Fibroblast of the aortic adventitia (primary cell): ENCODE measurements around the gene DOP1A. TPM values are rescaled to one million over a fixed set of nuclear protein-coding genes. Genes with fewer than 3 reads are reported as not detected.

Experiments used
- DNase-seq: peaks from one replicate; pipeline ENCODE4 v3.0.0-alpha.2; 2010; ENCODE audit warnings: low read depth
- H3K4me3 ChIP-seq: 2 replicates; pipeline ENCODE4 v1.5.1; 2011; ENCODE audit warnings: low read depth, mild to moderate bottlenecking, control low read depth, low read length, moderate library complexity
- CTCF ChIP-seq: IDR thresholded peaks from 2 replicates; pipeline ENCODE4 v1.5.1; 2011; ENCODE audit warnings: mild to moderate bottlenecking, low read length, control low read depth, inconsistent platforms; ENCODE audit not compliant: insufficient read depth
- total RNA-seq: library from RNA; depleted of rRNA; stranded (reverse); fragments of >200 nt; gene quantifications from 2 replicates; pipeline ENCODE4 v1.2.3, GENCODE V29; 2012; ENCODE audit warnings: low replicate concordance

DOP1A gene
- total RNA-seq, 1 donor: 32.5 TPM

GRCh38 chr6:83061190-83061589, 6.3 kb upstream of the DOP1A start:
- DNase-seq: no peak
- TF ChIP-seq CTCF: no peak
- H3K4me3 ChIP-seq: no peak overlapping the region

GRCh38 chr6:83062225-83062624, 5.2 kb upstream of the DOP1A start:
- TF ChIP-seq CTCF: no peak
- DNase-seq: no peak
- no peak overlapping the region for H3K4me3 ChIP-seq

- DNase-seq: peak; percentile 73
- H3K4me3 ChIP-seq: peak within 1 kb of the TSS; percentile 87
- peak; percentile 83 for TF ChIP-seq CTCF
Measured at GRCh38 chr6:83065511-83066192, 1.8 kb upstream of the DOP1A start, which contains the start of gene UBE3D. Gene UBE3D, minus strand, starts transcription at chr6:83065841. Its CDS starts 123 bp downstream, at chr6:83065718.

- no peak for TF ChIP-seq CTCF
- peak overlapping the region; percentile 86 for H3K4me3 ChIP-seq
- DNase-seq: no peak
Measured at GRCh38 chr6:83068616-83069015, 1.1 kb downstream of the DOP1A start.

GRCh38 chr6:83069633-83070032, 2.2 kb downstream of the DOP1A start:
- TF ChIP-seq CTCF: no peak
- no peak for DNase-seq

GRCh38 chr6:83071023-83071422, 3.6 kb downstream of the DOP1A start:
- TF ChIP-seq CTCF: peak; percentile 21
- H3K4me3 ChIP-seq: no peak overlapping the region
- peak; percentile 72 for DNase-seq

More at GRCh38 chr6:83069633-83070032, 2.2 kb downstream of the DOP1A start:
- H3K4me3 ChIP-seq: no peak overlapping the region

- no peak for TF ChIP-seq CTCF
- H3K4me3 ChIP-seq: no peak overlapping the region
- DNase-seq: no peak
Measured at GRCh38 chr6:83071707-83072106, 4.2 kb downstream of the DOP1A start.
